Activated gamma-delta T cell treated with Interleukin-2 at 50 U/mL for 16 hours (primary cell): ENCODE results near the gene PSMG4.

ENCODE experiments used
- DNase-seq: peaks from one replicate; pipeline ENCODE4 v3.0.0-alpha.2; 2020

PSMG4 gene

GRCh38 chr6:3292431-3293197 is 33.9 kb downstream of the PSMG4 start:
- no peak for DNase-seq

DNA sequence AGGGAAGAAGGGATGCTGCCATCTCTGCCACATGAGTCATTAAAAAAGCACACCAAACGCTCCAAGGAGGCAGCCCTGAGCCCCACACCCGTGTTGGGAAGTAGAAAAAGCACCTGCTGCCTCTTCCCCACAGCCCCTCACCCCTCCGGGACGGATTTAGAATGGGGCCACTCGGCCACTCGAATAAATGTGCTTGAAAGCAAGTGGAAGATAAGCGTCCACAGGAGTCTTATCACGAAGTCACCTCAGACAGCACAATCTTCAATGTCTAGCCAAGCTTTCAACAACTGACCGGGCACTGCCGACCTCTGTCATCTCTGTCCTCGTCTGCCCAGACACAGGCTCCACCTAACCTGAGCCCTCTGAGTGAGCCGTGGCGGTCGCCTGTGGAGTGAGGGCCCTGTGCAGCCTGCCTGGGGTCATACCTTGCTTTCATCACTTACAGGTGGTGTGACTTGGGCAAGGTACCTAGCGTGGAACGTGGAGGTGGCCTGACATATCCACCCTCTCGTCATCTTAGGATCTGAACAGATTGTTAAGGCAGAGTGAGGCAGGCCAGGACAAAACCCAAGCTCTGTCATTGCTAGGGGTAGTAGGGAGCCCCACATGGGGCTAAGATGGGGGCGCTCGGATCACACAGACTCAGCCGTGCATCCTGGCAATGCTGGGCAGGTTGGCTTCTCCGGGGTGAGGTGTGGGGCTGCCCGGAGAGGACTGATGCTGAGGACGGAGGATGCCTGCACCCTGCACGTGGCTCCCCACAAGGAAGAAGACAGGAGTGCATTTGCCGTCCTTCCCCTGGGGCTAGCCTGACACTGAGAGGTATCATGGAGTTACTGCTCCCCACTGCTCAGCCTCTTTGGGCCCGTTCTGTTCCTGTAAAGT is 34.8 kb downstream of the PSMG4 start:
- no peak for DNase-seq

- no peak for DNase-seq
Measured at GRCh38 chr6:3294396-3294795, 35.6 kb downstream of the PSMG4 start.

DNA sequence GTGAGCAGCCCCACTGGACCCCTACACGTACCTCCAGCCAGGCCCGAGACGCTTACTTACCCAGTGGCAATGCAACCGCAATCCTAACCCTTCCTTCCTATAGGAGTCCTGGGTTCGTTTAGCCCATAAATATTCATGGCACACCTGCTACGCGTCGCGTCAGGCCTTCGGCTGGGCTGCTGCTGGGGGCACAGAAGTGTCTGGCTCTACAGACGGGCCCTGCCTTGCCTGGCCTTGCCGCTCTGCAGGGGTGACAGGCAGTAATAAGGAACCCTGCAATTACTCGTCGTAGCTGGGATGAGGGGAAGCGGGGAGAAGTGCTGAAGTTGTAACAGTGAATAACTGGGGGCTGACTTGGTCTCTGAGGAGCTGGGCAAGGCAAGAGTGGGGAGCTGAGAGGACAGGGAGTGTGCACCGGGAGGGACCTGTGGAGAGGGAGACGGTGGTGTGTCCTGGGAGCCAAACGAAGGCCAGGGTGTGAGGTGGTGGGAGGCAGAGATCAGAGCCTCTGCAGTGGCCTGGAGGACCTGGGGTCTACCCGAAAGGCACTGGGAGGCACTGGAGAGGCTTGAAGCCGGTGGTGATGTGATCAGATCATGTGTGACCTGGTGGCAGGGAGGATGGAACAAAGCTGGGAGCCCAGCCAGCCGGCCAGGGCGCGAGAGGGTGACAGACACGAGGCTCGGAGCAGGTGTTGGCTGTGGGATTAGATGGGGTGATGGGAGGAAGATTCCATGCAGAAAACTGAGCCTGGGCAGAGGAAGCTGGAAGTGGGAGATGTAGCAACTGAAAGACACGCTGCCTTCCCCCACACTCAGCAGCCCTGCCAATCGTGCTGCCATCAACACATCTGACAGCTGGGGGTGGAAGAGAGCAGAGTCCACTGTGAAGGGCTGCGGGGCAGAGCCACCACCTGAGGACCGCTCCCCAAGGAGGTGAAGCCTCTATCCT is 36.4 kb downstream of the PSMG4 start:
- no peak for DNase-seq

DNA sequence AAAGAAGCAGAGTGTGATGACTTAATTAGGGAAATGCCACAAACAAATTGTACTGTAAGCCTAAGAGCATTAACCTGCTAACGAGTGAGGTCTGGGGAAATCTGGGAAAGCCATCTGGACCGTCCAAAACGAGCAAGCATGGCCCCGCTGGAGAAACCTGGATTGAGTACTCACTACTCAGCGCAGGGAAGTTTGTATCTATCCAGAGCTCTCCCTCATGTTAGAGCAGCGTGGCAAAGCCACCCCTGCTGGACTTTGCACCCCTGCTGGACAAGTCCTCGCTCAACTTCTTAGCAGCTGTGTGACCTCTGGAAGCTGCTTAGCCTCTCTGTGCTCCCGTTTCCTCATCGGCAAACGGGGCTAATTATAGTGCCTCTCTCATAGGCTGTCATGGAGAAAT is 37.3 kb downstream of the PSMG4 start:
- no peak for DNase-seq

- DNase-seq = no peak
Measured at GRCh38 chr6:3296537-3296936, 37.8 kb downstream of the PSMG4 start.

DNA sequence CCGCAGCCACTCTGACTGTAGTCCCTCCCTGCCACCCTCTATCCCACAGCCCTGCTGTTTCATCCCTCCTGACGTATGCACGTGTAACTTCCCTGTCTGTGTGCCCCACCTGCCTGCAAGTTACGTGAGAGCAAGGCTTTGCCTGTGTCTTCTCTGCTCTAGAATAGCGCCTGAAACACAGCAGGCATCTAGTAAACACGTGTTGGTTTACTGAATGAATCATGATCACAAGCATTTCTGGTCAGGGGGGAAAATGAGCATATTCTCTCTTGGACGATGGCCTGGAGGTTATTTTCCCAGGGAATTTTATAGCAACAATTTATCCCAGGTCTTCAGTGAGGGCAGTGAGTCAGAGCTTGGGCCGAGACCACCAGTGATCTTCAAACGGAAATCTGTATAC is 38.3 kb downstream of the PSMG4 start:
- no peak for DNase-seq

GRCh38 chr6:3297909-3298308 is 39.2 kb downstream of the PSMG4 start:
- no peak for DNase-seq

GRCh38 chr6:3299221-3299620 is 40.5 kb downstream of the PSMG4 start:
- no peak for DNase-seq

DNA sequence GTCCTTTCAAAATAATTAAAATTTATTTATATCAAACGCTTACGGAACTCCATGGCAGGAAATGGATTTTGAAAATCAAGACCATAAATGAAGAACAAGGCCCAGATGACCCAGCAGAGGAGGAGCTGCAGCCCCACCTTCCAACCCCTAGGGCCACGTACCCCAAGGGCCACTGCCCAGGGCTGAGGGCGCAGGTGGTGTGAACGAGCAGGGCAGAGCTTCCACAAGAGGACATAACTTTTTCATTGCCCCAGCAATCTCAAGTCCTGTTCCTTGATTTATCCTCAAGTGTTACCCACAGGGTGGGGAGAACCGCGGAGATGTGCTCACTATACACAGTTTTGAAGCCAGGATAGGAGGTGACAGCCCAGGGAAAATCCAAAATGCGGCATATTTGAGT is 42.8 kb downstream of the PSMG4 start:
- no peak for DNase-seq

- no peak for DNase-seq
Measured at GRCh38 chr6:3303795-3304411, 45.2 kb downstream of the PSMG4 start.

GRCh38 chr6:3304500-3305215 is 45.9 kb downstream of the PSMG4 start:
- no peak for DNase-seq

DNA sequence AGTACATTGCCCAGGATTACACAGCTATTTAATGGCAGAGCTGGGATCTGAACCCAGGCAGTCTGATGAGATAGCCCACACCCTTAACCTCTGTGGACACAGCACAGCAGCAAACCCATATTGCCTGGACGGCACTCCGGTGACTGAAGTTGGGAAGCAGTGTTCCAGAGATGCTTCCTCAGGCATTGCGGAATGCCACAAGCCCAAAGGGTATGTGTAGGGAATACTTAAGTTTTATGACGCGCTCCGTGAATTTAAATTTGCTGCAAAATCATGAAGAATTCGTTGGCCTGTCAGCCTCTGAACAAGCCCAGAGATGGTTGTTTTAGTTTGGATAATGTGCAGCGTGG is 46.4 kb downstream of the PSMG4 start:
- DNase-seq = no peak

GRCh38 chr6:3305831-3306230 is 47.1 kb downstream of the PSMG4 start:
- DNase-seq = no peak

DNA sequence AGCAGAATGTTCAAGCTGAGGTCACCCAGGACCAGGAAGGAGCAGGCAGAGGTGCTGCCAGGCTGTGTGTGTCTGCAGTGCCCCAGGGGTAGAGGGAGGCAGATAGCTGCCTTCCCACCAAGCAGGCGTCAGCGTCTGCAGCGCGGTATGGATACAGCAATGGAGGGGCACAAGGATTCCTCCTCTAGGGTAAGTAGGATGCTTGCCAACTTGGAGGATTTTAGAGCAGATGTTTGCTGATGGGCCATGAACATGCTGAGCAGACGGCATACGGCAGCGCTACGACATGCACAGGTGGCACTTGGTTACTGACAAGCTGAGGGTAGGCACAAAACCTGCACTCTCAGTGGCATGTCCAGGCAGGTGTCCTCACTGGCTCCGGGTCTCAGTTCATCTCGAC is 48.1 kb downstream of the PSMG4 start:
- DNase-seq = no peak

DNA sequence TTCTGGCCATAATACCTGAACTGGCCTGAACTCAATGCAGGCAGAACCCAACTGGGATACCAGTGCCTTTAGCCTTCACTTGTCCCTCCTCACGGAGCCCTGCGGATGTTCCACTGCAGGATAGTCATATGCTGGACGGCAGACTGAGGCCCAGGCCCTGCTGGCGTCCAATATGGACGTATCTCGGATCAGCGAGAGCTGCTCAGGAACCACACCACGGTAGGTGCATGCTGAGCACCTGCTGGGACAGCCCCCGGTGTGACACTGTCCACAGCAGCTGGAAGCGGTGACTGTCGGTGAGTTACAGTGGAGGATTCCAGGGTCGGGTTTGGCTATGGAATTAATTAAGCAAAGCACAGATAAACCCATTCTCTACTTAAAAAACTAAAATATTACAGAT is 48.7 kb downstream of the PSMG4 start:
- DNase-seq = no peak

GRCh38 chr6:3308106-3308505 is 49.4 kb downstream of the PSMG4 start:
- no peak for DNase-seq

DNA sequence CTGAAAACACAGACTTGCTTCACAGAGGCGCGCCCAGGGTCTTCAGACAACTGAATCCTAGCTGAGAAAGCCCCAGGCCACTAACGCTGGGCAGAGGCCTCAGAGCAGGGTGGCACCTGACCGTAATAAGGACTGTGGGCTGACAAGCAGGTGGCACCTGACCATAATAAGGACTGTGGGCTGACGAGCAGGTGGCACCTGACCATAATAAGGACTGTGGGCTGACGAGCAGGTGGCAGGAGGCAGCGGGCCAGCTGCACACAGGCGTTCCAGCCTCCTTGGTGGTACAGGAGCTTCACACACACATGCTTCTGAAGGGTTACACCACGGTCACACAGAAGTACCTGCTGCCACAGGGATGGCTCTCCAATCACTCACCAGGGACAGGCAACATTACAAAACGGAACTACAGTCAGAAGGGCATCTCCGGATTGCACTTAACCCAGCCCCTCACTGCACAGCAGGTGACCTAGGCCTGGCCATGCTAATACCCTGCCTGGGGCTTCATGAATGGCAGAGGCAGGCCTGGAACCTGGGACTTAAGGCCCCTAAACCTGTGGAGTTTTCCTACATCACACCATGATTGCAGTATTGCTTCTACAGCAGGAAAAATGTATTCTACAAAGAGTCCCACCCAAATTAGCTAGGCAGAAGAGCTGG is 50.8 kb downstream of the PSMG4 start:
- DNase-seq = no peak

DNA sequence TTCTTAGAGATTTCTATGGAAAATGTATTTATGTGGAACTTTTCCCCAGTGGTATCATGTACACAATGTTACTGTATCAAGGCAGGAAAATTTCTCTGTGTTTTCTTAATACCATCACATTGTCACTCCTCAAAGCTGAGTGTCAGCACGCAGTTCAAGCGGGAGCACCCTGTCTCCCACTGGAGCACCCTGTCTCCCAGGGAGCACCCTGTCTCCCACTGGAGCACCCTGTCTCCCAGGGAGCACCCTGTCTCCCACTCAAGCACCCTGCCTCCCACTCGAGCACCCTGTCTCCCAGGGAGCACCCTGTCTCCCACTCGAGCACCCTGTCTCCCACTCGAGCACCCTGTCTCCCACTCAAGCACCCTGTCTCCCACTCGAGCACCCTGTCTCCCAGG is 51.3 kb downstream of the PSMG4 start:
- no peak for DNase-seq

DNA sequence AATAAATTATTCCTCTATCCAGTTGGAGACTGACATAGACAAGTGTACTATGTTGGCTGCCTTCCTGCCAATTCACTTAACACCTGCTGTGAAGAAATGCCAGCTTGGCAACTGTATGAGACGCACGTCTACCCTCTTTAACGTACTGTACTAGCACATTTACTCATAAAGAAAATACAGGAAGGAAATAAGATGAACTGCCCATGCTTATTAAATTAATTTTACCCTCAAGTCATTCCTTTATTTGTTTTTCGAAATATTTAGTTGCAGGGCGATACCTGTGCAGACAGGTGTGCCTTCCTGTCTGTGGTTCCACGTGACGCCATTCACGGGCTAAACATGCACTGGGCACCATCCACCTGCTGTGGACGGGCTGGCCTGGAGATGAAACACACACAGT is 52.0 kb downstream of the PSMG4 start:
- no peak for DNase-seq

DNA sequence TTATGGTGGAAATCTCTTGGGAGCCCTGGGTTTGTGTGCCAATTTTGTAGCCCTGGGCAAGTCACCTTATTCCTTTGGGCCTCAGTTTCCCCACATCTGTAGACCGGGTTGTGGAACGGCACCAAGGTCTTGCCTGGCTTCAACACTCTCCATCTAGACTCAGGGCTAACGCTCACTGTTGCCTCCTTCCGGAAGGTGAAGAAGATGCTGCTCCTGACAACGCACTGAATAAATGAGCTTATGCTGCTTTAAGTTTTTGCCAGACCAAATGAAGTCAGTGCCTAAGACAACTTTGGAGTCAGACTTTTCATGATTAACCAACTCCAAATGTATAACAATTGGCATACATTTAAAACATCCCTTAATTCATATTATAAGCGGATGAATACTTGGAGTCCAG is 53.1 kb downstream of the PSMG4 start:
- DNase-seq = no peak
